Endothelial cell of umbilical vein (primary cell): Measurements from ENCODE around the gene RRM1.

Experiments
- CTCF ChIP-seq, 2 donors: IDR thresholded peaks; 1 replicate in 1 of 2; 2 replicates in 1 of 2; pipeline ENCODE4 v1.5.1; 2011; ENCODE audit warnings: low read length in 2 of 2, mild to moderate bottlenecking in 2 of 2, moderate library complexity in 2 of 2, control low read depth in 1 of 2, inconsistent platforms in 1 of 2, low read depth in 1 of 2; ENCODE audit not compliant: insufficient read depth in 1 of 2; ENCODE audit errors: extremely low read depth in 1 of 2
- MAX ChIP-seq: IDR thresholded peaks from 2 replicates; pipeline ENCODE4 v1.6.1; 2011; ENCODE audit not compliant: insufficient read depth, insufficient read length

GRCh38 chr11:4048340-4048739 is 46.3 kb upstream of the RRM1 start:
- TF ChIP-seq CTCF (IDR thresholded peaks at IDR 0.05; ENCODE audit: extremely low read depth in 1 of 2, insufficient read depth in 1 of 2, low read depth in 1 of 2, low read length in 2 of 2) = no peak
- no peak for TF ChIP-seq MAX
